Endodermal cell (in vitro differentiated cells): ENCODE data around the gene GALNT18. TPM values are rescaled to one million over a fixed set of nuclear protein-coding genes. Genes with fewer than 3 reads are reported as not detected.

Experiments used
- DNase-seq: peaks from one replicate; pipeline ENCODE4 v3.0.0-alpha.2; 2017
- H3K27ac ChIP-seq: 2 replicates; pipeline ENCODE4 v1.5.1; 2013; ENCODE audit warnings: mild to moderate bottlenecking, low read depth, low read length, moderate library complexity
- H3K27me3 ChIP-seq: 2 replicates; pipeline ENCODE4 v1.6.1; 2013; ENCODE audit warnings: mild to moderate bottlenecking, low read length, moderate library complexity; ENCODE audit not compliant: insufficient read depth, control insufficient read depth, poor library complexity, severe bottlenecking
- H3K36me3 ChIP-seq: 2 replicates; pipeline ENCODE4 v1.7.0; 2013; ENCODE audit warnings: mild to moderate bottlenecking, low read length, moderate library complexity; ENCODE audit not compliant: control insufficient read depth, insufficient read depth
- H3K4me1 ChIP-seq: one replicate; pipeline ENCODE4 v1.7.0; 2013; ENCODE audit warnings: low read length; ENCODE audit not compliant: control insufficient read depth, insufficient read depth
- H3K4me3 ChIP-seq: 2 replicates; pipeline ENCODE4 v1.5.1; 2013; ENCODE audit warnings: mild to moderate bottlenecking, low read length, moderate library complexity
- H3K9ac ChIP-seq: 2 replicates; pipeline ENCODE4 v1.6.1; 2013; ENCODE audit warnings: mild to moderate bottlenecking, low read length, moderate library complexity; ENCODE audit not compliant: poor library complexity, severe bottlenecking; ENCODE audit errors: extremely low read depth
- H3K9me3 ChIP-seq: 2 replicates; pipeline ENCODE4 v1.6.1; 2013; ENCODE audit warnings: mild to moderate bottlenecking, low read length, moderate library complexity; ENCODE audit not compliant: control insufficient read depth
- H3K27ac Mint-ChIP-seq: 2 replicates; pipeline ENCODE4 v1.8.0; 2020; ENCODE audit warnings: mixed read lengths
- H3K27me3 Mint-ChIP-seq: 2 replicates; pipeline ENCODE4 v1.8.0; 2021; ENCODE audit warnings: mild to moderate bottlenecking, mixed read lengths; ENCODE audit not compliant: insufficient read depth
- H3K36me3 Mint-ChIP-seq: 2 replicates; pipeline ENCODE4 v1.8.0; 2020; ENCODE audit warnings: low read depth, mixed read lengths
- H3K4me1 Mint-ChIP-seq: 2 replicates; pipeline ENCODE4 v1.8.0; 2020; ENCODE audit warnings: mixed read lengths
- H3K4me3 Mint-ChIP-seq: 2 replicates; pipeline ENCODE4 v1.8.0; 2020; ENCODE audit warnings: mild to moderate bottlenecking, moderate library complexity, mixed read lengths
- H3K9me3 Mint-ChIP-seq: 2 replicates; pipeline ENCODE4 v1.8.0; 2020; ENCODE audit warnings: mild to moderate bottlenecking, mixed read lengths
- CTCF ChIP-seq: fragments of 200-600 bp; sonication (generic); conservative IDR thresholded peaks from 2 replicates; pipeline ENCODE4 v1.5.0; 2021; ENCODE audit warnings: antibody characterized with exemption, mild to moderate bottlenecking
- WGBS, 2 experiments: methylation state at CpG; one replicate each; pipeline versions ENCODE4 v1.1.5 to v1.1.7; 2013; ENCODE audit warnings: missing lambda C conversion rate in 2 of 2, mixed read lengths in 1 of 2; ENCODE audit not compliant: insufficient coverage in 1 of 2, insufficient read length in 1 of 2; 5-methylcytosine and 5-hydroxymethylcytosine counted together
- total RNA-seq, 2 donors: library from RNA; stranded (reverse); fragmentation: NEBNext Ultra II Directional in 1 of 2; extraction: Animal tissue kit (Norgen Biotek cat#: 25700) in 1 of 2; gene quantifications; 2 replicates in 1 of 2; 3 replicates in 1 of 2; pipeline ENCODE4 v1.2.1, GENCODE V29; 2021

Gene GALNT18
- total RNA-seq, 2 donors from 2014 or later: 5.1 to 9.9 TPM

- Histone ChIP-seq H3K36me3 (no peaks in the 10 kb centered on the region), H3K9me3 (no peaks in the 10 kb centered on the region), H3K4me1 (peaks cover 12% of the 10 kb centered on the region), H3K9ac (no peak overlapping the region), H3K4me3 (no peak overlapping the region), H3K27me3 (no peaks in the 10 kb centered on the region), H3K27ac (no peak overlapping the region)
- Mint-ChIP-seq H3K27ac (no peak overlapping the region), H3K36me3 (no peaks in the 10 kb centered on the region), H3K27me3 (peaks cover 2% of the 10 kb centered on the region), H3K4me1 (peaks cover 42% of the 10 kb centered on the region), H3K4me3 (no peak overlapping the region), H3K9me3 (no peaks in the 10 kb centered on the region)
- TF ChIP-seq CTCF: no peak
- peak; percentile 66 for DNase-seq
- WGBS, 2 experiments: 78 to 84% methylated on average over 3 to 4 of the region's 4 CpGs
Measured at GRCh38 chr11:11290354-11290753, 331.5 kb downstream of the GALNT18 start.

GRCh38 chr11:11289669-11290068 lies 332.1 kb downstream of the GALNT18 start:
- no peak overlapping the region for H3K27ac ChIP-seq
- H3K36me3 ChIP-seq: no peaks in the 10 kb centered on the region
- no peak overlapping the region for H3K4me3 ChIP-seq
- DNase-seq: no peak
- Mint-ChIP-seq H3K4me1 (peaks cover 41% of the 10 kb centered on the region), H3K36me3 (no peaks in the 10 kb centered on the region), H3K27ac (peak overlapping the region; percentile 15), H3K27me3 (peaks cover 2% of the 10 kb centered on the region), H3K9me3 (no peaks in the 10 kb centered on the region), H3K4me3 (no peak overlapping the region)
- H3K4me1 ChIP-seq: peaks cover 12% of the 10 kb centered on the region
- H3K9me3 ChIP-seq: no peaks in the 10 kb centered on the region
- H3K27me3 ChIP-seq: no peaks in the 10 kb centered on the region
- WGBS, 2 experiments: 84% methylated on average over 1 of the region's 1 CpG; no CpG with 5 or more reads in 1 of the 2 experiments
- TF ChIP-seq CTCF: no peak
- no peak overlapping the region for H3K9ac ChIP-seq

GRCh38 chr11:11288972-11289616 lies 332.7 kb downstream of the GALNT18 start:
- DNase-seq: no peak
- Mint-ChIP-seq H3K36me3 (no peaks in the 10 kb centered on the region), H3K9me3 (no peaks in the 10 kb centered on the region), H3K27me3 (peaks cover 2% of the 10 kb centered on the region), H3K27ac (peak overlapping the region; percentile 15), H3K4me3 (no peak overlapping the region), H3K4me1 (peaks cover 41% of the 10 kb centered on the region)
- Histone ChIP-seq H3K4me3 (no peak overlapping the region), H3K27me3 (no peaks in the 10 kb centered on the region), H3K9ac (no peak overlapping the region), H3K27ac (no peak overlapping the region), H3K4me1 (peaks cover 12% of the 10 kb centered on the region), H3K36me3 (no peaks in the 10 kb centered on the region), H3K9me3 (no peaks in the 10 kb centered on the region)
- 93 to 94% methylated on average over 4 to 6 of the region's 7 CpGs for WGBS, 2 experiments
- TF ChIP-seq CTCF: no peak
